Osteoblast (primary cell): ENCODE data around the gene EFNA4. TPM values are rescaled to one million over a fixed set of nuclear protein-coding genes. Genes with fewer than 3 reads are reported as not detected.

Experiments used
- DNase-seq: peaks from one replicate; pipeline ENCODE4 v3.0.0; 2011; ENCODE audit warnings: low spot score, mixed read lengths; ENCODE audit not compliant: insufficient read length; ENCODE audit errors: missing footprints
- H2AFZ ChIP-seq: 2 replicates; pipeline ENCODE4 v1.6.0; 2011; ENCODE audit warnings: mild to moderate bottlenecking, low read length
- H3K27ac ChIP-seq: 2 replicates; pipeline ENCODE4 v1.5.1; 2011; ENCODE audit warnings: mild to moderate bottlenecking, low read depth, low read length, moderate library complexity
- H3K27me3 ChIP-seq: 2 replicates; pipeline ENCODE4 v1.6.0; 2012; ENCODE audit warnings: mild to moderate bottlenecking, control low read depth, inconsistent platforms, low read length, moderate library complexity; ENCODE audit not compliant: insufficient read depth
- H3K36me3 ChIP-seq: 2 replicates; pipeline ENCODE4 v1.5.1; 2011; ENCODE audit warnings: mild to moderate bottlenecking, low read length, control low read depth, moderate library complexity; ENCODE audit not compliant: insufficient read depth
- H3K4me1 ChIP-seq: 2 replicates; pipeline ENCODE4 v1.5.1; 2011; ENCODE audit warnings: mild to moderate bottlenecking, low read length, control low read depth, moderate library complexity; ENCODE audit not compliant: insufficient read depth
- H3K4me2 ChIP-seq: 2 replicates; pipeline ENCODE4 v1.6.0; 2011; ENCODE audit warnings: mild to moderate bottlenecking, low read length; ENCODE audit not compliant: insufficient read depth
- H3K4me3 ChIP-seq: fragments of 200-600 bp; sonication (generic); 3 replicates; pipeline ENCODE4 v1.5.1; 2012; ENCODE audit warnings: mild to moderate bottlenecking, low read length, inconsistent platforms; ENCODE audit not compliant: insufficient read depth
- H3K79me2 ChIP-seq: 2 replicates; pipeline ENCODE4 v1.6.0; 2012; ENCODE audit warnings: mild to moderate bottlenecking, low read length, control low read depth, inconsistent platforms; ENCODE audit not compliant: insufficient read depth
- H3K9me3 ChIP-seq: 2 replicates; pipeline ENCODE4 v1.5.1; 2011; ENCODE audit warnings: low read depth, low read length, control low read depth
- H4K20me1 ChIP-seq: 2 replicates; pipeline ENCODE4 v1.6.0; 2012; ENCODE audit warnings: mild to moderate bottlenecking, low read length, control low read depth; ENCODE audit not compliant: insufficient read depth
- total RNA-seq: library from RNA; depleted of rRNA; stranded (reverse); fragments of >200 nt; gene quantifications from 2 replicates; pipeline ENCODE4 v1.2.3, GENCODE V29; 2012
- TF ChIP-seq, protein P1 (sequence below): IDR thresholded peaks from 2 replicates; pipeline ENCODE4 v1.5.1; 2011; ENCODE audit warnings: mild to moderate bottlenecking, low read depth, low read length, moderate library complexity; ENCODE audit errors: extremely low read depth

The EFNA4 gene
- total RNA-seq, 1 donor = 3.6 TPM

DNA sequence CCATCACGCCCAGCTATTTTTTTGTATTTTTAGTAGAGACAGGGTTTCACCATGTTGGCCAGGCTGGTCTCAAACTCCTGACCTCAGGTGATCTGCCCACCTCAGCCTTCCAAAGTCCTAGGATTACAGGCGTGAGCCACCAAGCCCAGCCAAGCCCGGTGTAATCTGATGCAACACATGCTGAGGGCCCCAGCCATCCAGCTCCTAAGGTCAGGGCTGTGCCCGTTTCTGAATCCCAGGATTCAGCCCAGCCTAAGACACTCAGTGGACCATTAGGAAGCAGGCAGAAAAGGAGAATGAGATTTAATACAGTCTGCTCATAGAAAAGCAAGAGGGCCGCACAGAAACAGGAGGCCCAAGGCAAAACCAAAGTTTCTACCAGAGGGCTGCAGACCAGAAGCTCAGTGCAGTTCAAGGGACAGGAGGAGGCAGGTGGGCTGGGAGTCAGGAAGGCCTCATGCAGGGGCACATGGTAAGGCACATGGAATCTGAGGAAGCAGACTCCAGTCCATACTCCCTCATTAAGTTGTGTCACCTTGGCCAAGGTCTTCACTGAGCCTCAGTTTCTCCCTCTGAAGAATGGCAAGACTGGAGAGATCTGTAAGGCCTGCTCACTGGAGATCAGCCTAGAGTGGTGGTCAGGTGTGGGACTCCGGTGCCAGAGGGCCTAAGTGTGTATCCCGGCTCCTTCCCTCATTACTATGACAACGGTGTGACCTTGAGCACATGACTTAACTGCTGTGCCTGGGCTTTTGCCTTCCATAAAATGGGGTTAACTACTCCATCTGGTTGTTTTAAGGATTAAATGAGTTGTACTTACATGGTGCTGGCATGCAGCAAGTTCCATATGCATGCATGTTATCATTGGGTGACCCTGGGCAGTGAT lies 14.8 kb upstream of the EFNA4 start:
- no peak for DNase-seq
- H3K27me3 ChIP-seq = no peaks in the 10 kb centered on the region
- no peaks in the 10 kb centered on the region for H3K36me3 ChIP-seq
- H3K4me1 ChIP-seq = peaks cover 28% of the 10 kb centered on the region
- H2AFZ ChIP-seq = no peak overlapping the region
- peaks cover 5% of the 10 kb centered on the region for H4K20me1 ChIP-seq
- H3K27ac ChIP-seq = no peak overlapping the region
- H3K4me3 ChIP-seq = no peak overlapping the region
- no peaks in the 10 kb centered on the region for H3K9me3 ChIP-seq
- TF ChIP-seq, protein P1, sequence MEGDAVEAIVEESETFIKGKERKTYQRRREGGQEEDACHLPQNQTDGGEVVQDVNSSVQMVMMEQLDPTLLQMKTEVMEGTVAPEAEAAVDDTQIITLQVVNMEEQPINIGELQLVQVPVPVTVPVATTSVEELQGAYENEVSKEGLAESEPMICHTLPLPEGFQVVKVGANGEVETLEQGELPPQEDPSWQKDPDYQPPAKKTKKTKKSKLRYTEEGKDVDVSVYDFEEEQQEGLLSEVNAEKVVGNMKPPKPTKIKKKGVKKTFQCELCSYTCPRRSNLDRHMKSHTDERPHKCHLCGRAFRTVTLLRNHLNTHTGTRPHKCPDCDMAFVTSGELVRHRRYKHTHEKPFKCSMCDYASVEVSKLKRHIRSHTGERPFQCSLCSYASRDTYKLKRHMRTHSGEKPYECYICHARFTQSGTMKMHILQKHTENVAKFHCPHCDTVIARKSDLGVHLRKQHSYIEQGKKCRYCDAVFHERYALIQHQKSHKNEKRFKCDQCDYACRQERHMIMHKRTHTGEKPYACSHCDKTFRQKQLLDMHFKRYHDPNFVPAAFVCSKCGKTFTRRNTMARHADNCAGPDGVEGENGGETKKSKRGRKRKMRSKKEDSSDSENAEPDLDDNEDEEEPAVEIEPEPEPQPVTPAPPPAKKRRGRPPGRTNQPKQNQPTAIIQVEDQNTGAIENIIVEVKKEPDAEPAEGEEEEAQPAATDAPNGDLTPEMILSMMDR = no peak
- peaks cover 12% of the 10 kb centered on the region for H3K79me2 ChIP-seq
- H3K4me2 ChIP-seq = no peak overlapping the region

DNA sequence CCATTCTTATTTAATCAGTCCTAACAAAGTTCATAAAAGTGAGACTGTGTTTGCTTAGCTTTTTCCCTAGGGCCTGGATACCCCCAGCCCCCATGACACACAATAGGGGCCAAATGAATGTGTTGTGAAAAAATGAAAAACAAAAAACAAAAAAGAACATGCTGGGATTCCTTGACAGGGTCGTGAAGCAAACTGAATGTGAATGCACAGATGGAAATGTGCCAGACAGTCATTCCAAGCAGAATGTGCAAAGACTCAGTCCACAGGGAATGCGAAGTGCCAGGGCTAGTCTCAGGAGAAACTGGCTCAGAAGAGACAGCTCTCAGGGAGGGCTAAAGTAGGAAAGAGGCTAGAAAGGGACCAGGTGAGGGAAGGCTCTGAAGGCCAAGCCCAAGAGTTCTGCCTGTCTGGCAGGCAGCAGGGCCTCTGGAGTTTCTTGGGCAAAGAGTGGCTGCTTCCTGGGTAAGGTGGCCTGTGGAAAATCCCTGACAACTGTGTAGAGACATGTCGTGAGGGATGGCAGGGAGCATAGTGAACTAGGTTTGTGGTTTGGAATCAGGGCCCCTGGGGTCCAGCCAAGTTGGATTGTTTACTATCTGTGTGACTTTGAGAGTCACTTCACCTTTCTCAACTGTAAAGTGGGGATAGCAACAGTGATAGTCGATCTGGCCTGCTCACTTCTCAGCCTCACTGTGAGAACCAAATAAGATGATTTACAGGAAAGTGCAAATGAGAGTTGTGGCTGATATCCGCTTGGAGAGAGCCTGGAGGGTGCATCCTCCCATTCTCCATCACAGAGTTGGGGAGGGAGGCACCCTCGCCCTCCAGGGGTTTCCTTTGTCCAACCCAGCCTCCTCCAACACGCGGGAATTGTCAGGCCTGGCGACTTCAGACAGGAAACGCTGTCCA lies 13.6 kb upstream of the EFNA4 start:
- peaks cover 26% of the 10 kb centered on the region for H3K4me1 ChIP-seq
- H3K36me3 ChIP-seq = peaks cover 7% of the 10 kb centered on the region
- peak overlapping the region; percentile 85 for H3K4me3 ChIP-seq
- no peaks in the 10 kb centered on the region for H3K27me3 ChIP-seq
- H3K27ac ChIP-seq = peak overlapping the region; percentile 29
- TF ChIP-seq, protein P1 = no peak
- no peak for DNase-seq
- H4K20me1 ChIP-seq = peaks cover 5% of the 10 kb centered on the region
- H2AFZ ChIP-seq = peak overlapping the region; percentile 94
- peaks cover 16% of the 10 kb centered on the region for H3K79me2 ChIP-seq
- no peaks in the 10 kb centered on the region for H3K9me3 ChIP-seq
- H3K4me2 ChIP-seq = peak overlapping the region; percentile 98

GRCh38 chr1:155050560-155051341 lies 12.8 kb upstream of the EFNA4 start, which contains the start of gene ADAM15:
Gene ADAM15 (plus strand): TSS chr1:155051316. CDS start chr1:155051387, 71 bp downstream.
- Histone ChIP-seq H3K9me3 (no peaks in the 10 kb centered on the region), H3K4me1 (peaks cover 21% of the 10 kb centered on the region), H3K79me2 (peaks cover 16% of the 10 kb centered on the region), H2AFZ (peak within 1 kb of the TSS; percentile 94), H3K4me3 (peak within 1 kb of the TSS; percentile 85), H3K36me3 (peaks cover 8% of the 10 kb centered on the region), H3K4me2 (peak within 1 kb of the TSS; percentile 98), H3K27me3 (no peaks in the 10 kb centered on the region), H3K27ac (peak within 1 kb of the TSS; percentile 58), H4K20me1 (peaks cover 5% of the 10 kb centered on the region)
- TF ChIP-seq, protein P1 = peak; percentile 82
- DNase-seq = peak; percentile 99
